IMR-90 (cell line): ENCODE data around the gene USP36. TPM values are rescaled to one million over a fixed set of nuclear protein-coding genes. Genes with fewer than 3 reads are reported as not detected.

Source experiments
- ATAC-seq: fragments of 200-7000 bp; cut with Tn5 transposase; 2 replicates; pipeline ENCODE4 v1.9.1; 2020; ENCODE audit warnings: low read depth, mild to moderate bottlenecking, moderate library complexity
- BruUV-seq: library from RNA; stranded (reverse); fragments of 400-500 nt; replicated peaks from 2 replicates; lab custom pipeline; 2021; lab: Mats Ljungman, UMichigan
- CTCF ChIA-PET: fragments of 300-600 bp; formaldehyde crosslinking; extraction: SDS; loops from one replicate; lab custom pipeline; 2021; ENCODE audit warnings: antibody characterized with exemption; lab: Yijun Ruan, JAX
- POLR2A ChIA-PET: fragments of 300-600 bp; sonication (Branson Sonifier 250); formaldehyde crosslinking; loops from one replicate; lab custom pipeline; 2022; ENCODE audit warnings: antibody characterized with exemption; ENCODE audit not compliant: unreplicated experiment; lab: Charles Lee
- DNase-seq: peaks from one replicate; pipeline ENCODE4 v3.0.0; 2013
- H2AFZ ChIP-seq: replicated peaks from 2 replicates; pipeline ENCODE3; 2013; ENCODE audit warnings: low read length, mild to moderate bottlenecking; ENCODE audit not compliant: poor library complexity
- H2AK5ac ChIP-seq: 2 replicates; pipeline ENCODE4 v1.6.1; 2013; ENCODE audit warnings: low read depth, low read length, inconsistent platforms
- H2AK9ac ChIP-seq: replicated peaks from 2 replicates; pipeline ENCODE3; 2013; ENCODE audit warnings: mild to moderate bottlenecking, low read depth, low read length, moderate library complexity; ENCODE audit not compliant: poor library complexity
- H2BK120ac ChIP-seq: 2 replicates; pipeline ENCODE4 v1.6.1; 2013; ENCODE audit warnings: low read depth, low read length, inconsistent platforms
- H2BK15ac ChIP-seq: 3 replicates; pipeline ENCODE4 v1.6.1; 2013; ENCODE audit warnings: low read depth, low read length, inconsistent platforms
- H2BK20ac ChIP-seq: 2 replicates; pipeline ENCODE4 v1.6.1; 2013; ENCODE audit warnings: low read depth, mild to moderate bottlenecking, inconsistent platforms, low read length, moderate library complexity
- H2BK5ac ChIP-seq: 2 replicates; pipeline ENCODE4 v1.6.1; 2013; ENCODE audit warnings: mild to moderate bottlenecking, low read depth, low read length, inconsistent platforms; ENCODE audit not compliant: poor library complexity, severe bottlenecking
- H3K14ac ChIP-seq: replicated peaks from 2 replicates; pipeline ENCODE4 v1.6.1; 2013; ENCODE audit warnings: low read depth, low read length, inconsistent platforms
- H3K18ac ChIP-seq: 2 replicates; pipeline ENCODE4 v1.6.1; 2013; ENCODE audit warnings: low read depth, low read length, control low read depth
- H3K23ac ChIP-seq: 2 replicates; pipeline ENCODE4 v1.6.1; 2013; ENCODE audit warnings: low read depth, low read length, inconsistent platforms
- H3K27ac ChIP-seq: 2 replicates; pipeline ENCODE4 v1.5.1; 2013; ENCODE audit warnings: mild to moderate bottlenecking, control low read depth, low read length; ENCODE audit not compliant: insufficient read depth
- H3K27me3 ChIP-seq: 2 replicates; pipeline ENCODE4 v1.6.1; 2013; ENCODE audit warnings: low read length; ENCODE audit not compliant: control insufficient read depth, insufficient read depth
- H3K36me3 ChIP-seq: 2 replicates; pipeline ENCODE4 v1.6.1; 2013; ENCODE audit warnings: low read length, mixed read lengths; ENCODE audit not compliant: control insufficient read depth, insufficient read depth
- H3K4ac ChIP-seq: 2 replicates; pipeline ENCODE4 v1.6.1; 2013; ENCODE audit warnings: low read depth, low read length, inconsistent platforms
- H3K4me1 ChIP-seq: 2 replicates; pipeline ENCODE4 v1.6.1; 2013; ENCODE audit warnings: low read length, mixed read lengths; ENCODE audit not compliant: control insufficient read depth, insufficient read depth
- H3K4me2 ChIP-seq: 2 replicates; pipeline ENCODE4 v1.6.1; 2013; ENCODE audit warnings: low read depth, mild to moderate bottlenecking, control low read depth, low read length, moderate library complexity
- H3K4me3 ChIP-seq: 2 replicates; pipeline ENCODE4 v1.5.1; 2013; ENCODE audit warnings: low read depth, mild to moderate bottlenecking, control low read depth, low read length, moderate library complexity; ENCODE audit not compliant: insufficient read depth
- H3K56ac ChIP-seq: 2 replicates; pipeline ENCODE4 v1.6.1; 2013; ENCODE audit warnings: low read length, inconsistent platforms; ENCODE audit not compliant: insufficient read depth; ENCODE audit errors: extremely low read depth
- H3K79me1 ChIP-seq, 2 experiments: 2 replicates each; pipeline ENCODE4 v1.6.1; 2013; ENCODE audit warnings: low read length in 2 of 2, inconsistent platforms in 1 of 2, low read depth in 1 of 2
- H3K9ac ChIP-seq: 2 replicates; pipeline ENCODE4 v1.6.1; 2013; ENCODE audit warnings: low read depth, low read length, control low read depth
- H3K9me1 ChIP-seq: 2 replicates; pipeline ENCODE4 v1.6.1; 2013; ENCODE audit warnings: low read length, inconsistent platforms; ENCODE audit not compliant: insufficient read depth
- H3K9me3 ChIP-seq: 2 replicates; pipeline ENCODE4 v1.6.1; 2013; ENCODE audit warnings: low read length; ENCODE audit not compliant: control insufficient read depth, insufficient read depth
- H4K20me1 ChIP-seq: 2 replicates; pipeline ENCODE4 v1.6.1; 2013; ENCODE audit warnings: low read length, inconsistent platforms; ENCODE audit not compliant: insufficient read depth
- H4K5ac ChIP-seq: 2 replicates; pipeline ENCODE4 v1.6.1; 2013; ENCODE audit warnings: mild to moderate bottlenecking, low read depth, low read length, control low read depth
- H4K8ac ChIP-seq, 2 experiments: 2 replicates each; pipeline ENCODE4 v1.6.1; 2013; ENCODE audit warnings: low read depth in 2 of 2, low read length in 2 of 2, control low read depth in 1 of 2, inconsistent platforms in 1 of 2
- H4K91ac ChIP-seq: 2 replicates; pipeline ENCODE4 v1.6.1; 2013; ENCODE audit warnings: low read depth, low read length, inconsistent platforms; ENCODE audit not compliant: insufficient read depth
- BHLHE40 ChIP-seq: fragments of 150-350 bp; IDR thresholded peaks from 2 replicates; pipeline ENCODE4 v1.6.1; 2016; ENCODE audit warnings: mild to moderate bottlenecking, low read depth, low read length
- CHD1 ChIP-seq: IDR thresholded peaks from 2 replicates; pipeline ENCODE4 v1.6.1; 2012; ENCODE audit warnings: low read depth, low read length, improper control_type of control experiment
- CTCF ChIP-seq: conservative IDR thresholded peaks from 2 replicates; pipeline ENCODE4 v1.5.1; 2012; ENCODE audit warnings: mild to moderate bottlenecking, low read depth, low read length, improper control_type of control experiment
- NFE2L2 ChIP-seq: fragments of 150-350 bp; IDR thresholded peaks from 2 replicates; pipeline ENCODE4 v1.6.1; 2016; ENCODE audit warnings: low read depth, mild to moderate bottlenecking, low read length
- RFX5 ChIP-seq: IDR thresholded peaks from 2 replicates; pipeline ENCODE4 v1.8.0; 2012; ENCODE audit warnings: low read depth, mild to moderate bottlenecking, low read length, moderate library complexity
- WGBS, 2 experiments: methylation state at CpG; one replicate each; pipeline versions ENCODE4 v1.1.5 to v1.1.7; 2013; ENCODE audit warnings: missing lambda C conversion rate in 2 of 2; ENCODE audit not compliant: insufficient read length in 1 of 2; ENCODE audit errors: extremely low coverage in 2 of 2; 5-methylcytosine and 5-hydroxymethylcytosine counted together
- dilution Hi-C: fragments of 300-500 bp; cut with HindIII; formaldehyde crosslinking; loops from one replicate; pipeline ENCODE4 v1.14.3; 2018; ENCODE audit warnings: low sequenced_read_pairs; ENCODE audit not compliant: unreplicated experiment
- in situ Hi-C: fragments of 300-500 bp; cut with MboI; formaldehyde crosslinking; loops from 3 replicates; pipeline ENCODE4 v1.14.3; 2019; ENCODE audit warnings: low sequenced_read_pairs, inconsistent platforms, mixed read lengths
- intact Hi-C: fragments of 100-400 bp; cut with micrococcal nuclease; formaldehyde crosslinking; loops from 2 replicates; pipeline ENCODE4 v1.10.0; 2022
- polyA plus RNA-seq, 3 experiments: library from polyadenylated mRNA; depleted of rRNA; stranded (reverse); fragments of >200 nt; gene quantifications; 2 replicates each; pipeline ENCODE4 v1.2.3, GENCODE V29; 2012; ENCODE audit warnings: low replicate concordance in 1 of 3
- total RNA-seq: library from RNA; depleted of rRNA; stranded (reverse); fragments of >200 nt; gene quantifications from 2 replicates; pipeline ENCODE4 v1.2.3, GENCODE V29; 2012

The USP36 gene
- total and polyA plus RNA-seq, 2 of the 4 experiments (the other 2 are of a cell fraction), result 30.6 to 38.3 TPM

- TF ChIP-seq CTCF (no peak), BHLHE40 (no peak)
These were observed 8.7 kb downstream of the USP36 start (continued) for GRCh38 chr17:78831688-78832540.

- Histone ChIP-seq H2AK9ac (no peak overlapping the region), H3K9ac (no peak overlapping the region), H3K23ac (no peak overlapping the region), H3K9me1 (peaks cover 8% of the 10 kb centered on the region; the same call in 1 of the 2 replicates), H3K18ac (no peak overlapping the region), H3K4me3 (no peak overlapping the region), H3K4me1 (no peaks in the 10 kb centered on the region), H2AFZ (no peak overlapping the region), H3K27me3 (no peaks in the 10 kb centered on the region), H3K14ac (no peak overlapping the region), H2BK20ac (no peak overlapping the region), H2BK5ac (no peak overlapping the region), H4K91ac (no peak overlapping the region), H3K27ac (no peak overlapping the region), H2BK15ac (no peak overlapping the region), H3K36me3 (peaks cover 60% of the 10 kb centered on the region), H3K79me1 (peaks cover 24 to 66% of the 10 kb centered on the region in 2 experiments), H3K4me2 (no peak overlapping the region), H2AK5ac (no peak overlapping the region), H2BK120ac (no peak overlapping the region), H3K9me3 (no peaks in the 10 kb centered on the region), H4K8ac (no peak overlapping the region), H3K56ac (no peak overlapping the region), H4K5ac (no peak overlapping the region), H3K4ac (no peak overlapping the region), H4K20me1 (peaks cover 25% of the 10 kb centered on the region)
- dilution Hi-C loops (no loop called here), intact Hi-C loops (loop anchor here (10.0 kb wide), 1 partner anchor 335 kb away; no protein-coding TSS in a partner anchor), in situ Hi-C loops (no loop called here)
- no peak for ATAC-seq
- no peak for TF ChIP-seq NFE2L2
- no peak for TF ChIP-seq RFX5
- no peak for TF ChIP-seq CHD1
- ChIA-PET CTCF (no interaction called here), POLR2A (no interaction called here)
- no peak for DNase-seq
- no CpG with 5 or more reads among the region's 6 CpGs for WGBS, 2 experiments
- BruUV-seq, result no TSS peak
These were observed 11.1 kb downstream of the USP36 start for GRCh38 chr17:78829477-78829876.
